ENCODE results near the gene TUBGCP2. TPM values are rescaled to one million over a fixed set of nuclear protein-coding genes. Genes with fewer than 3 reads are reported as not detected.

TUBGCP2 gene
- total RNA-seq, 1 donor from 2014 or later: 50.7 TPM

DNA sequence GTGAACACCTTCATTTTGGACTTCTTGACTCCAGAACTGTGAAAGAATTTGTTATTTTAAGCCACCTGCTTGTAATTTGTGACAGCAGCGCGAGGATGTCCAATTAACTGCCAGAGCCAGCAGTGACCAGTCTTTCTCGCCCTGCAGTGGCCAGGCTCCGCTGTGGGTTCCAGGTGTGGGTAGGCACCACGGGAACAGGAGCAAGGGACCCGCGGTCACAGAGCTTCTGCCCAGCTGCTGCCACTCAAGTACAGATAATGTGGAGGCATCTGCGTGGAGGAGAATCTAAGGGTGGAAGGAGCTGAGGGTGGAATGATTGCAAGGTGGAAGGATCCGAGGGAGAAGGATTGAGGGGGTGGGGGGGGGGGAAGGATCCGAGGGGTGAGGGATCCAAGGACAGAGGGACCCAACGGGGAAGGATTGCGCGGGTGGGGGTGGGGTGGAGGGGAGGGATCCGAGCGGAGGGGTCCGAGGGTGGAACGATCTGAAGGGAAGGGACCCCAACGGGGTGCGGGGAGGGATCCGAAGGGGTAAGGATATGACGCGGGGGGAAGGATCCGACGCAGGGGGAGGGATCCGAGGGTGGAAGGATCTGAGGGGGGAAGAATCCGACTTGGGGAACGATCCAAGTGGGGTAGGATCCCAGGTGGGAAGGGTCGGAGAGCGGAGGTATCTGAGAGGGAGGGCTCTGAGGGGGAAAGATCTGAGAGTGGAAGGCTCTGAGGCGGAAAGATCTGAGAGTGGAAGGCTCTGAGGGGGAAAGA is 24.4 kb upstream of the TUBGCP2 start:
- H3K4me3 Mint-ChIP-seq (ENCODE audit: unreplicated experiment): no peak overlapping the region
- H3K9me3 Mint-ChIP-seq (ENCODE audit: unreplicated experiment): no peaks in the 10 kb centered on the region

DNA sequence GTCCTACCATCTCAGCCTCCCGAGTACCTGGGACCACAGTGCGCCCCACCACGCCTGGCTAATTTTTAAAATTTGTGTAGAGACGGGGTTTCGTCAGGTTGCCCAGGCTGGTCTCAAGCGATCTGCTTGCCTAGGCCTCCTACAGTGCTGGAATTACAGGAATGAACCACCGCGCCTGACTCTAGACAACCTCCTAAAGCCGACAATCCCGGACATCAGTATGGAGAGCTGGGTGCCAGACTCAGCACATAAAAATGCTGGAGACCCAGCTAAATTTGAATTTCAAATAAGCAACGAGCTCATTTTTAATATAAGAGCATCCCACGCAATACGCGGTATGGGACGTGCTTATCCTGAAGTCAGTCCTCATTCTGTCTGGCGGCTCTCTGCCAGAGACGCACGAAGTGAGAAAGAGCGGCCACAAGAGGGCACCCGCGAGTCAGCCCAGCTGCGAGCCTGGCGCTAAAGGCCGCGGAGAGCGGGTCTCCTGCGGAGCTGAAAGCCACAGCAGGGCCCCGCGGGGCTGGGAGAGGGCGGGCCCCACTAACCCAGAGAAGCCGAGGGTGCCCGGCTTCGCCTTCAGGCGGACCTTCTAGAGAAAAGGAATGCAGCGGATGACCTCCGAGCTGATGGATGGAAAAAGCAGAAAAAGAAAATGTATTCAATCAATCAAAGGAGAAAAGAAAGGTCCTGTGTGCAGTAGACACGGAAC is 21.0 kb upstream of the TUBGCP2 start:
- Mint-ChIP-seq H3K27me3 (ENCODE audit: unreplicated experiment) (peaks cover 35% of the 10 kb centered on the region), H3K4me3 (ENCODE audit: unreplicated experiment) (no peak overlapping the region), H3K36me3 (ENCODE audit: low read depth, unreplicated experiment) (no peaks in the 10 kb centered on the region), H3K9me3 (ENCODE audit: unreplicated experiment) (no peaks in the 10 kb centered on the region), H3K4me1 (ENCODE audit: unreplicated experiment) (no peaks in the 10 kb centered on the region), H3K27ac (ENCODE audit: unreplicated experiment) (no peak overlapping the region)
- DNase-seq (ENCODE audit: low spot score): peak; percentile 92
- TF ChIP-seq, protein P1, sequence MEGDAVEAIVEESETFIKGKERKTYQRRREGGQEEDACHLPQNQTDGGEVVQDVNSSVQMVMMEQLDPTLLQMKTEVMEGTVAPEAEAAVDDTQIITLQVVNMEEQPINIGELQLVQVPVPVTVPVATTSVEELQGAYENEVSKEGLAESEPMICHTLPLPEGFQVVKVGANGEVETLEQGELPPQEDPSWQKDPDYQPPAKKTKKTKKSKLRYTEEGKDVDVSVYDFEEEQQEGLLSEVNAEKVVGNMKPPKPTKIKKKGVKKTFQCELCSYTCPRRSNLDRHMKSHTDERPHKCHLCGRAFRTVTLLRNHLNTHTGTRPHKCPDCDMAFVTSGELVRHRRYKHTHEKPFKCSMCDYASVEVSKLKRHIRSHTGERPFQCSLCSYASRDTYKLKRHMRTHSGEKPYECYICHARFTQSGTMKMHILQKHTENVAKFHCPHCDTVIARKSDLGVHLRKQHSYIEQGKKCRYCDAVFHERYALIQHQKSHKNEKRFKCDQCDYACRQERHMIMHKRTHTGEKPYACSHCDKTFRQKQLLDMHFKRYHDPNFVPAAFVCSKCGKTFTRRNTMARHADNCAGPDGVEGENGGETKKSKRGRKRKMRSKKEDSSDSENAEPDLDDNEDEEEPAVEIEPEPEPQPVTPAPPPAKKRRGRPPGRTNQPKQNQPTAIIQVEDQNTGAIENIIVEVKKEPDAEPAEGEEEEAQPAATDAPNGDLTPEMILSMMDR (IDR thresholded peaks at IDR 0.05; ENCODE audit: unreplicated experiment): peak; percentile 89

More for the DNA sequence above, 24.4 kb upstream of the TUBGCP2 start:
- TF ChIP-seq, protein P1 (IDR thresholded peaks at IDR 0.05; ENCODE audit: unreplicated experiment): no peak
- H3K27ac Mint-ChIP-seq (ENCODE audit: unreplicated experiment): no peak overlapping the region
- no peaks in the 10 kb centered on the region for H3K4me1 Mint-ChIP-seq (ENCODE audit: unreplicated experiment)
- no peaks in the 10 kb centered on the region for H3K36me3 Mint-ChIP-seq (ENCODE audit: low read depth, unreplicated experiment)
- H3K27me3 Mint-ChIP-seq (ENCODE audit: unreplicated experiment): peaks cover 27% of the 10 kb centered on the region
- DNase-seq (ENCODE audit: low spot score): no peak

DNA sequence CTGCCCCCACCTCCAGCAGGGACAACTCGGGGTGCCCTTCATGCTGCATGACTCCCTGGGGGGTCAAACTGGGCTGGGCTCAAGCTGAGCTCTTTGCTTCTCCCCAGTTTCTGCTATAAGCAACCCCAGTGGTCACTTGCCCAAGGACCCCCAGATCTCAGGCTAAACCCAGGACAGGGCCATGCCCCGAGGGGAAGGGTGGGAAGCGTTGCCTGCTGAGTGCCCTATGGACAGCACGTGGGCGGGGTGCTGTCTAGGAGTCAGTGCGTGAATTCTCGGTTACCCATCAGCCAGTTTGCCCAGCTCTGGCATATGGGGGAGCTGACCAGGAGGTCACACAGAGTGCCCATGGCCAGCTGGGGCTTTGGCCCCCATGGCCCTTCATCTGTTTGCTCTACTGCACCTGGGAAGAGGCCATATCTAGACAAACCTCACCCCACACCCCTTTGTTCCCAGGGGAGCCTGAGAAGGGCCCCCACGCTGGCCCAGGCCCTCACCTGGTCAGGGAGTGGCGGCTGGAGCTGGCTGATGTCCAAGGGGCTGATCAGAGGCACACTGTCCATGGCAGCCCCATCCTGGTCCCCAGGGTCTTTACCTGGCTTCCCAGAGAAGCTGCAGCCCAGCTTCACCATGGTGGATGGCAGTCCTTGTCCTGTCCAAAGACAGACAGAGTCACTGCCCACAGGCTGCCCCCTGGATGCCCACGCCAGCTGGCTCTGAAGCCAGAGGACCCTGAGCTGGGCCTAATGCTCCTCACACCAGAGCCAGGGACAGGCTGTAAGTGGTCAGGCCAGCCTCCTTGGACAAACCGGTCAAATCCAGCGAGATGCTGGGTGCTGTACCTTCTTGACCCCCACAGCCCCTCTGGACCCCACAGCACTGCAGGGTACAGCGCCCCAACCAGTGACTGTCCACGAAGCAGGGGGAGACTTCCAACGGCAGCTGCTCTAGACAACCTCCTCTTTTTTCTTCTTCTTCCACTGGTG is 20.0 kb upstream of the TUBGCP2 start:
- Mint-ChIP-seq H3K4me3 (ENCODE audit: unreplicated experiment) (no peak overlapping the region), H3K9me3 (ENCODE audit: unreplicated experiment) (no peaks in the 10 kb centered on the region), H3K4me1 (ENCODE audit: unreplicated experiment) (no peaks in the 10 kb centered on the region), H3K36me3 (ENCODE audit: low read depth, unreplicated experiment) (no peaks in the 10 kb centered on the region), H3K27me3 (ENCODE audit: unreplicated experiment) (peaks cover 33% of the 10 kb centered on the region), H3K27ac (ENCODE audit: unreplicated experiment) (no peak overlapping the region)
- TF ChIP-seq, protein P1 (IDR thresholded peaks at IDR 0.05; ENCODE audit: unreplicated experiment): no peak
- no peak for DNase-seq (ENCODE audit: low spot score)

DNA sequence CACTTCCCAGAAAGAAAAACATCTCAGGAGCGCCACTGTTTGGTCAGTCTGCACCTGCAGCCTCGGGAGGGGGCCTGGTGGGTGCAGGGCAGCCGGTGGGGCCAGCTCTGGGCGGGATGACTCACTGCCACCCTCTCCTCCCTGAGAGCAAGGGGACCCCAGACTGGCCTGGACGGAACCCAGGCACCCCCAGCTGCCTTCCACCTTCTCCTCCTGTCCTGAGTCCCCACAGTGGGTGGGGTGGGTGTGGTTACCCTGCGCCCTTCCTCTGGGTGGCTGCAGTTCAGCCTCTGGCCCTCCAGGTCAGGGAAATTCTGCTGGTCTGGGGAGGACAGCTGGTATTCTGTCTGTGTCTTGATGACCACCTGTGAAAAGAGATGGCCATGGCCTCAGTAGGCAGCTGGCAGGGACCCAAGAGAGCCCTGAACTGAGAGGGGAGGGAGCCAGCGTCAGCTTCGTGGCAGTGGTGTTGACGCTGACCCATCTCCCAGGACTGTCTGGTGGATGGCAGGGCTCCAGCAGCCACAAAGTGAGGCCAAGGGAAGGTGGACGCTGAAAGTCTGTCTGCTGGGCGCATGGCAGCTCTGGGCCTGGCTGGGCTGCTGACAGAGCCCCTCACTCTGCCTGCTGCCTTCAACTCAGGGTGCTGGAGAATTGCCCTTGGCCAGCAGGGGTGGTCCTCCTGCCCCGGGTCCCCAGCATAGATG is 19.1 kb upstream of the TUBGCP2 start:
- no peak overlapping the region for H3K27ac Mint-ChIP-seq (ENCODE audit: unreplicated experiment)
- H3K4me1 Mint-ChIP-seq (ENCODE audit: unreplicated experiment): no peaks in the 10 kb centered on the region
- peaks cover 31% of the 10 kb centered on the region for H3K27me3 Mint-ChIP-seq (ENCODE audit: unreplicated experiment)
- no peak for DNase-seq (ENCODE audit: low spot score)
- H3K9me3 Mint-ChIP-seq (ENCODE audit: unreplicated experiment): no peaks in the 10 kb centered on the region
- TF ChIP-seq, protein P1 (IDR thresholded peaks at IDR 0.05; ENCODE audit: unreplicated experiment): no peak
- H3K36me3 Mint-ChIP-seq (ENCODE audit: low read depth, unreplicated experiment): no peaks in the 10 kb centered on the region
- H3K4me3 Mint-ChIP-seq (ENCODE audit: unreplicated experiment): no peak overlapping the region

All from endothelial cell (in vitro differentiated cells).